ENCODE results near the gene PSMD14. TPM values are rescaled to one million over a fixed set of nuclear protein-coding genes. Genes with fewer than 3 reads are reported as not detected.
A peak's percentile ranks its signal among the peaks of the same experiment; 100 is the strongest.

The PSMD14 gene
- total and polyA plus RNA-seq, 2 of the 13 experiments (the other 11 are each of a cell fraction or from before 2014, with no cell fraction given) = 60.6 to 149 TPM

DNA sequence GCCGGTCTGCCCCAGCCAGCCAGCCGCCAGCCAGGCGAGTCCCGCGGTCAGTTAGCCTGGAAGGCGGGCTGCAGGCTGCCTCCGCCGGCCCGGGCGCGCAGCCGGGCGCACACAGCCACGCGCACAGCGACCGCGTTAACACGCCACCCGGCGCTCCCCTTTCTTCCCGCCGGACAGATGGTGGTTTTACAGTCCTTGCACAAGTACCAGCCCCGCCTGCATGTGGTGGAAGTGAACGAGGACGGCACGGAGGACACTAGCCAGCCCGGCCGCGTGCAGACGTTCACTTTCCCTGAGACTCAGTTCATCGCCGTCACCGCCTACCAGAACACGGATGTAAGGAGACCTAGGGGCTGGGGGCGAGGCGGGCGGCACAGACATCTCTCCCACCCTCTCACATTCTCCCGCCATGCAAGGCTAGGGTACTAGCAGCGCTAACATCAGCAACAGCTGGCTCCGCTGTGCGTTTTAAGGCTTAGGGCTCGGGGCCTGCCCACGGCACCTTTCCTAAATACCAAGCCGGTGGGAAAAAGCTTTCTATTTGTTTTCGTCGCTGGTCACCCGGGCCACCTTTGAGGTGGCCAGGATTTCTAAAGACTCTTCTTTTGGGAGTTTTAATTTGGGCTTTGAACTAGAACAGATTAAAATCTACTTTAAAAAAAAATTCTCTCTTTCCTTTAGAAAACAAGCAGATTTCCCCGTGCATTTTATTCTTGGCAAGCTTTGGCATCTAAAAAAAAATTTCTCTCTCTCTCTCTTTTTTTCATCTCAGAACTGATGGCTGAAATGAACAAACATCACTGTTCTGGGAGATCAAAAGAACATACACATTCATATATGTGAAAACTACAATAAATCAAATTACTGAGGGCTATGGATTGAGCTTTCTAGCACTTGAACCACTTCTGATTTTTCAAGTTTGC lies 110.8 kb downstream of the PSMD14 start (continued):
- TF ChIP-seq SALL2 (CRISPR knock-in tag; IDR thresholded peaks at IDR 0.05) = no peak
- TF ChIP-seq, protein P1, sequence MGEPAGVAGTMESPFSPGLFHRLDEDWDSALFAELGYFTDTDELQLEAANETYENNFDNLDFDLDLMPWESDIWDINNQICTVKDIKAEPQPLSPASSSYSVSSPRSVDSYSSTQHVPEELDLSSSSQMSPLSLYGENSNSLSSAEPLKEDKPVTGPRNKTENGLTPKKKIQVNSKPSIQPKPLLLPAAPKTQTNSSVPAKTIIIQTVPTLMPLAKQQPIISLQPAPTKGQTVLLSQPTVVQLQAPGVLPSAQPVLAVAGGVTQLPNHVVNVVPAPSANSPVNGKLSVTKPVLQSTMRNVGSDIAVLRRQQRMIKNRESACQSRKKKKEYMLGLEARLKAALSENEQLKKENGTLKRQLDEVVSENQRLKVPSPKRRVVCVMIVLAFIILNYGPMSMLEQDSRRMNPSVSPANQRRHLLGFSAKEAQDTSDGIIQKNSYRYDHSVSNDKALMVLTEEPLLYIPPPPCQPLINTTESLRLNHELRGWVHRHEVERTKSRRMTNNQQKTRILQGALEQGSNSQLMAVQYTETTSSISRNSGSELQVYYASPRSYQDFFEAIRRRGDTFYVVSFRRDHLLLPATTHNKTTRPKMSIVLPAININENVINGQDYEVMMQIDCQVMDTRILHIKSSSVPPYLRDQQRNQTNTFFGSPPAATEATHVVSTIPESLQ (CRISPR knock-in tag; conservative IDR thresholded peaks at IDR 0.05) = no peak
- no peak for TF ChIP-seq ZNF562 (CRISPR knock-in tag; IDR thresholded peaks at IDR 0.05; ENCODE audit: borderline replicate concordance)
- no peak for TF ChIP-seq ZSCAN21 (CRISPR knock-in tag; IDR thresholded peaks at IDR 0.05; ENCODE audit: borderline replicate concordance)
- no peak for TF ChIP-seq ZNF564 (CRISPR knock-in tag; IDR thresholded peaks at IDR 0.05)
- no peak for TF ChIP-seq SP1 (IDR thresholded peaks at IDR 0.05)
- no peak for TF ChIP-seq SP1 (CRISPR knock-in tag; IDR thresholded peaks at IDR 0.05)
- no peak for TF ChIP-seq PTBP1 (IDR thresholded peaks at IDR 0.05; ENCODE audit: low read depth, low read length, poor library complexity, severe bottlenecking)
- TF ChIP-seq NFYC (CRISPR knock-in tag; IDR thresholded peaks at IDR 0.05) = no peak
- TF ChIP-seq, protein P2, sequence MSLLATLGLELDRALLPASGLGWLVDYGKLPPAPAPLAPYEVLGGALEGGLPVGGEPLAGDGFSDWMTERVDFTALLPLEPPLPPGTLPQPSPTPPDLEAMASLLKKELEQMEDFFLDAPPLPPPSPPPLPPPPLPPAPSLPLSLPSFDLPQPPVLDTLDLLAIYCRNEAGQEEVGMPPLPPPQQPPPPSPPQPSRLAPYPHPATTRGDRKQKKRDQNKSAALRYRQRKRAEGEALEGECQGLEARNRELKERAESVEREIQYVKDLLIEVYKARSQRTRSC (CRISPR knock-in tag; IDR thresholded peaks at IDR 0.05; ENCODE audit: low read depth) = no peak
- TF ChIP-seq CHCHD3 (CRISPR knock-in tag; IDR thresholded peaks at IDR 0.05) = 0 out of 2 replicates have a peak, but pooled peaks have one; percentile 52
- TF ChIP-seq KLF11 (CRISPR knock-in tag; IDR thresholded peaks at IDR 0.05) = no peak
- TF ChIP-seq ARHGAP35 (CRISPR knock-in tag; IDR thresholded peaks at IDR 0.05; ENCODE audit: borderline replicate concordance) = no peak
- no peak for TF ChIP-seq NFKBIZ (CRISPR knock-in tag; IDR thresholded peaks at IDR 0.05)
- TF ChIP-seq CEBPG (CRISPR knock-in tag; IDR thresholded peaks at IDR 0.05) = no peak
- no peak for TF ChIP-seq MED13 (CRISPR knock-in tag; IDR thresholded peaks at IDR 0.05)
- TF ChIP-seq NFE2L1 (CRISPR knock-in tag; IDR thresholded peaks at IDR 0.05; ENCODE audit: borderline replicate concordance) = no peak
- TF ChIP-seq, protein P3, sequence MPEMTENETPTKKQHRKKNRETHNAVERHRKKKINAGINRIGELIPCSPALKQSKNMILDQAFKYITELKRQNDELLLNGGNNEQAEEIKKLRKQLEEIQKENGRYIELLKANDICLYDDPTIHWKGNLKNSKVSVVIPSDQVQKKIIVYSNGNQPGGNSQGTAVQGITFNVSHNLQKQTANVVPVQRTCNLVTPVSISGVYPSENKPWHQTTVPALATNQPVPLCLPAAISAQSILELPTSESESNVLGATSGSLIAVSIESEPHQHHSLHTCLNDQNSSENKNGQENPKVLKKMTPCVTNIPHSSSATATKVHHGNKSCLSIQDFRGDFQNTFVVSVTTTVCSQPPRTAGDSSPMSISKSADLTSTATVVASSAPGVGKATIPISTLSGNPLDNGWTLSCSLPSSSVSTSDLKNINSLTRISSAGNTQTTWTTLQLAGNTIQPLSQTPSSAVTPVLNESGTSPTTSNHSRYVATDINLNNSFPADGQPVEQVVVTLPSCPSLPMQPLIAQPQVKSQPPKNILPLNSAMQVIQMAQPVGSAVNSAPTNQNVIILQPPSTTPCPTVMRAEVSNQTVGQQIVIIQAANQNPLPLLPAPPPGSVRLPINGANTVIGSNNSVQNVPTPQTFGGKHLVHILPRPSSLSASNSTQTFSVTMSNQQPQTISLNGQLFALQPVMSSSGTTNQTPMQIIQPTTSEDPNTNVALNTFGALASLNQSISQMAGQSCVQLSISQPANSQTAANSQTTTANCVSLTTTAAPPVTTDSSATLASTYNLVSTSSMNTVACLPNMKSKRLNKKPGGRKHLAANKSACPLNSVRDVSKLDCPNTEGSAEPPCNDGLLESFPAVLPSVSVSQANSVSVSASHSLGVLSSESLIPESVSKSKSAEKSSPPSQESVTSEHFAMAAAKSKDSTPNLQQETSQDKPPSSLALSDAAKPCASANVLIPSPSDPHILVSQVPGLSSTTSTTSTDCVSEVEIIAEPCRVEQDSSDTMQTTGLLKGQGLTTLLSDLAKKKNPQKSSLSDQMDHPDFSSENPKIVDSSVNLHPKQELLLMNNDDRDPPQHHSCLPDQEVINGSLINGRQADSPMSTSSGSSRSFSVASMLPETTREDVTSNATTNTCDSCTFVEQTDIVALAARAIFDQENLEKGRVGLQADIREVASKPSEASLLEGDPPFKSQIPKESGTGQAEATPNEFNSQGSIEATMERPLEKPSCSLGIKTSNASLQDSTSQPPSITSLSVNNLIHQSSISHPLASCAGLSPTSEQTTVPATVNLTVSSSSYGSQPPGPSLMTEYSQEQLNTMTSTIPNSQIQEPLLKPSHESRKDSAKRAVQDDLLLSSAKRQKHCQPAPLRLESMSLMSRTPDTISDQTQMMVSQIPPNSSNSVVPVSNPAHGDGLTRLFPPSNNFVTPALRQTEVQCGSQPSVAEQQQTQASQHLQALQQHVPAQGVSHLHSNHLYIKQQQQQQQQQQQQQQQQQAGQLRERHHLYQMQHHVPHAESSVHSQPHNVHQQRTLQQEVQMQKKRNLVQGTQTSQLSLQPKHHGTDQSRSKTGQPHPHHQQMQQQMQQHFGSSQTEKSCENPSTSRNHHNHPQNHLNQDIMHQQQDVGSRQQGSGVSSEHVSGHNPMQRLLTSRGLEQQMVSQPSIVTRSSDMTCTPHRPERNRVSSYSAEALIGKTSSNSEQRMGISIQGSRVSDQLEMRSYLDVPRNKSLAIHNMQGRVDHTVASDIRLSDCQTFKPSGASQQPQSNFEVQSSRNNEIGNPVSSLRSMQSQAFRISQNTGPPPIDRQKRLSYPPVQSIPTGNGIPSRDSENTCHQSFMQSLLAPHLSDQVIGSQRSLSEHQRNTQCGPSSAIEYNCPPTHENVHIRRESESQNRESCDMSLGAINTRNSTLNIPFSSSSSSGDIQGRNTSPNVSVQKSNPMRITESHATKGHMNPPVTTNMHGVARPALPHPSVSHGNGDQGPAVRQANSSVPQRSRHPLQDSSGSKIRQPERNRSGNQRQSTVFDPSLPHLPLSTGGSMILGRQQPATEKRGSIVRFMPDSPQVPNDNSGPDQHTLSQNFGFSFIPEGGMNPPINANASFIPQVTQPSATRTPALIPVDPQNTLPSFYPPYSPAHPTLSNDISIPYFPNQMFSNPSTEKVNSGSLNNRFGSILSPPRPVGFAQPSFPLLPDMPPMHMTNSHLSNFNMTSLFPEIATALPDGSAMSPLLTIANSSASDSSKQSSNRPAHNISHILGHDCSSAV (CRISPR knock-in tag; IDR thresholded peaks at IDR 0.05; ENCODE audit: borderline replicate concordance) = no peak

All from HepG2 (cell line).